Measurements from ENCODE around the gene LRP8. TPM values are rescaled to one million over a fixed set of nuclear protein-coding genes. Genes with fewer than 3 reads are reported as not detected.

The LRP8 gene
- total and polyA plus RNA-seq, 2 of the 13 experiments (the other 11 are each of a cell fraction or from before 2014, with no cell fraction given), result 17.3 to 17.4 TPM

DNA sequence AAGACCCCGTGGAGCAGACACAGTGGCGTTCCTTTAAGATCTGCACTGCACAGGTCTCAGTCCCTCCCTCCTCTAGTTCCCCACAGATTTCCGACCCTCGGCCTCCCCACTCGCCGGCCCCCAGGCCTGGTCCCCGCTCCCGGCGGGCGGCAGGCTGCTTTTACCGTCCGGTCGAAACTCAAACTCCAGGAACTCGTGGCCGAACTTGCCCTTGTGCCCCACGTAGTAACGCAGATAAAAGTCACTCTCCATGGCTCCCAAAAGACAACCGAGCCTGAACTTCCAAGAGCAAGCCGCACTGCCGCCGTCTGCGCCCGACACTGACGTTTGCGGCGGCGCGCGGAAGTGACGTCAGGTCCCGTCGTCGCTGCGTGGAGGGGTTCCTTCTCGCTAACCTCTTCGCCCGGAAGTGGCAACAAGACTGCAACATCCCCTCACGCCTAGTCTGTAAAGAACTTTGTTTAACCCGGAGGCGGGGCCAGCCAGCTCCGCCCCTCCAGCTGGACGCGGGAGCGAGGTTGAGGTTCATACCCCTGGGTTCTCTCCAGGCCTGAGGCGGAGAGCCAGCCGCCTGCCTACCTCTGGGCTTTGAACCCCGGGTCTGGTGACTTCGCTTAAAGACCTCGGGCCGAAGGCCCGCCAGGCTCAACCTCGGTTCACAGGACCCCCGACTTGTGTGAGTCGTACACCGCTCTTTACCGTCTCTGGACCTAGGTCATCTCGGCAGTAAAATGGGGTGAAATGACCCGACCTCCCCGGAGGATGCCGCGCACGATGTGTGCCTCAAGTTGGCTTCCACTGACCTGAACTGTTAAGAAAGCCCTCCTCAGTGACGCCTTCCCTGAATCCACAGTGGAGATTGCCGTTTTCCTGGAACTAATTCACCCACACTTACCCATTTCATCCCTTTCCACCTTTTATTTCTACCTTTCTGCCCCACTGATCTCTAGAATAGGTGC, 89.4 kb downstream of the LRP8 start, which contains the start of gene MAGOH (continued):
- TF ChIP-seq TRAFD1 (CRISPR knock-in tag; IDR thresholded peaks at IDR 0.05; ENCODE audit: borderline replicate concordance) (no peak), KLF13 (CRISPR knock-in tag; IDR thresholded peaks at IDR 0.05) (no peak), SNAPC5 (CRISPR knock-in tag; IDR thresholded peaks at IDR 0.05; ENCODE audit: borderline replicate concordance) (no peak), HOMEZ (CRISPR knock-in tag; IDR thresholded peaks at IDR 0.05; ENCODE audit: low read depth) (no peak), RXRB (CRISPR knock-in tag; IDR thresholded peaks at IDR 0.05; ENCODE audit: borderline replicate concordance) (peak; percentile 56; the same call in 1 of the 2 replicates), EP300 (IDR thresholded peaks at IDR 0.05; ENCODE audit: low read depth in 2 of 2, low read length in 2 of 2) (peak in 1 of 2 experiments; percentile 46; a peak in 1 of 4 replicates), EP300 (CRISPR knock-in tag; IDR thresholded peaks at IDR 0.05; ENCODE audit: borderline replicate concordance) (peak; percentile 45; the same call in 1 of the 2 replicates), RNF219 (CRISPR knock-in tag; IDR thresholded peaks at IDR 0.05) (no peak), REXO4 (CRISPR knock-in tag; IDR thresholded peaks at IDR 0.05; ENCODE audit: borderline replicate concordance) (no peak), MYNN (CRISPR knock-in tag; IDR thresholded peaks at IDR 0.05; ENCODE audit: low read depth) (no peak), ZFP41 (CRISPR knock-in tag; IDR thresholded peaks at IDR 0.05; ENCODE audit: borderline replicate concordance) (no peak), PTBP1 (IDR thresholded peaks at IDR 0.05; ENCODE audit: low read depth, low read length, poor library complexity, severe bottlenecking) (peak; percentile 70), ZNF468 (CRISPR knock-in tag; IDR thresholded peaks at IDR 0.05) (no peak), ZNF644 (CRISPR knock-in tag; IDR thresholded peaks at IDR 0.05; ENCODE audit: low read depth) (no peak)
- TF ChIP-seq, protein P1, sequence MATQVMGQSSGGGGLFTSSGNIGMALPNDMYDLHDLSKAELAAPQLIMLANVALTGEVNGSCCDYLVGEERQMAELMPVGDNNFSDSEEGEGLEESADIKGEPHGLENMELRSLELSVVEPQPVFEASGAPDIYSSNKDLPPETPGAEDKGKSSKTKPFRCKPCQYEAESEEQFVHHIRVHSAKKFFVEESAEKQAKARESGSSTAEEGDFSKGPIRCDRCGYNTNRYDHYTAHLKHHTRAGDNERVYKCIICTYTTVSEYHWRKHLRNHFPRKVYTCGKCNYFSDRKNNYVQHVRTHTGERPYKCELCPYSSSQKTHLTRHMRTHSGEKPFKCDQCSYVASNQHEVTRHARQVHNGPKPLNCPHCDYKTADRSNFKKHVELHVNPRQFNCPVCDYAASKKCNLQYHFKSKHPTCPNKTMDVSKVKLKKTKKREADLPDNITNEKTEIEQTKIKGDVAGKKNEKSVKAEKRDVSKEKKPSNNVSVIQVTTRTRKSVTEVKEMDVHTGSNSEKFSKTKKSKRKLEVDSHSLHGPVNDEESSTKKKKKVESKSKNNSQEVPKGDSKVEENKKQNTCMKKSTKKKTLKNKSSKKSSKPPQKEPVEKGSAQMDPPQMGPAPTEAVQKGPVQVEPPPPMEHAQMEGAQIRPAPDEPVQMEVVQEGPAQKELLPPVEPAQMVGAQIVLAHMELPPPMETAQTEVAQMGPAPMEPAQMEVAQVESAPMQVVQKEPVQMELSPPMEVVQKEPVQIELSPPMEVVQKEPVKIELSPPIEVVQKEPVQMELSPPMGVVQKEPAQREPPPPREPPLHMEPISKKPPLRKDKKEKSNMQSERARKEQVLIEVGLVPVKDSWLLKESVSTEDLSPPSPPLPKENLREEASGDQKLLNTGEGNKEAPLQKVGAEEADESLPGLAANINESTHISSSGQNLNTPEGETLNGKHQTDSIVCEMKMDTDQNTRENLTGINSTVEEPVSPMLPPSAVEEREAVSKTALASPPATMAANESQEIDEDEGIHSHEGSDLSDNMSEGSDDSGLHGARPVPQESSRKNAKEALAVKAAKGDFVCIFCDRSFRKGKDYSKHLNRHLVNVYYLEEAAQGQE (IDR thresholded peaks at IDR 0.05; ENCODE audit: borderline replicate concordance in 1 of 2, low read depth in 1 of 2, low read length in 2 of 2), result peak in 1 of 2 experiments; percentile 51; a peak in 1 of 4 replicates
- TF ChIP-seq, protein P2, sequence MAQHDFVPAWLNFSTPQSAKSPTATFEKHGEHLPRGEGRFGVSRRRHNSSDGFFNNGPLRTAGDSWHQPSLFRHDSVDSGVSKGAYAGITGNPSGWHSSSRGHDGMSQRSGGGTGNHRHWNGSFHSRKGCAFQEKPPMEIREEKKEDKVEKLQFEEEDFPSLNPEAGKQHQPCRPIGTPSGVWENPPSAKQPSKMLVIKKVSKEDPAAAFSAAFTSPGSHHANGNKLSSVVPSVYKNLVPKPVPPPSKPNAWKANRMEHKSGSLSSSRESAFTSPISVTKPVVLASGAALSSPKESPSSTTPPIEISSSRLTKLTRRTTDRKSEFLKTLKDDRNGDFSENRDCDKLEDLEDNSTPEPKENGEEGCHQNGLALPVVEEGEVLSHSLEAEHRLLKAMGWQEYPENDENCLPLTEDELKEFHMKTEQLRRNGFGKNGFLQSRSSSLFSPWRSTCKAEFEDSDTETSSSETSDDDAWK (CRISPR knock-in tag; IDR thresholded peaks at IDR 0.05), result no peak
